H9 (cell line): ENCODE data around the gene SEMA4D. TPM values are rescaled to one million over a fixed set of nuclear protein-coding genes. Genes with fewer than 3 reads are reported as not detected.
"Not testable (repeated sequence)": the region's sequence is repeated elsewhere in the genome, so short reads cannot be mapped to it uniquely, and the experiment has no call there.

Experiments
- DNase-seq: peaks from one replicate; pipeline ENCODE4 v3.0.0-alpha.2; 2017
- H2AFZ ChIP-seq: one replicate; pipeline ENCODE4 v1.6.1; 2013; ENCODE audit warnings: mild to moderate bottlenecking, low read length, control low read depth, moderate library complexity
- H2AK5ac ChIP-seq: 2 replicates; pipeline ENCODE4 v1.6.1; 2013; ENCODE audit warnings: low read length, control low read depth, mixed read lengths; ENCODE audit not compliant: insufficient read length
- H2BK120ac ChIP-seq: one replicate; pipeline ENCODE4 v1.6.1; 2013; ENCODE audit warnings: low read depth, mild to moderate bottlenecking, low read length, control low read depth, inconsistent platforms; ENCODE audit not compliant: poor library complexity, severe bottlenecking
- H2BK12ac ChIP-seq: 2 replicates; pipeline ENCODE4 v1.6.1; 2013; ENCODE audit warnings: low read length, control low read depth, mixed read lengths, low read depth; ENCODE audit not compliant: insufficient read length
- H2BK15ac ChIP-seq: 2 replicates; pipeline ENCODE4 v1.6.1; 2013; ENCODE audit warnings: low read depth, low read length, control low read depth
- H2BK20ac ChIP-seq: one replicate; pipeline ENCODE4 v1.6.1; 2013; ENCODE audit warnings: low read depth, mild to moderate bottlenecking, low read length, control low read depth, inconsistent platforms; ENCODE audit not compliant: poor library complexity, severe bottlenecking
- H2BK5ac ChIP-seq: 2 replicates; pipeline ENCODE4 v1.6.1; 2013; ENCODE audit warnings: low read length, control low read depth, mixed read lengths; ENCODE audit not compliant: insufficient read length
- H3K14ac ChIP-seq: 2 replicates; pipeline ENCODE4 v1.6.1; 2013; ENCODE audit warnings: low read length, control low read depth; ENCODE audit not compliant: insufficient read depth
- H3K18ac ChIP-seq: 2 replicates; pipeline ENCODE4 v1.6.1; 2013; ENCODE audit warnings: low read depth, mild to moderate bottlenecking, mixed read lengths, low read length, control low read depth; ENCODE audit not compliant: insufficient read length
- H3K23ac ChIP-seq: 2 replicates; pipeline ENCODE4 v1.6.1; 2013; ENCODE audit warnings: low read length, control low read depth, mixed read lengths, low read depth; ENCODE audit not compliant: insufficient read length
- H3K23me2 ChIP-seq: 2 replicates; pipeline ENCODE4 v1.6.1; 2013; ENCODE audit warnings: low read depth, mild to moderate bottlenecking, mixed read lengths, low read length, control low read depth; ENCODE audit not compliant: insufficient read length, poor library complexity, severe bottlenecking
- H3K27ac ChIP-seq: 2 replicates; pipeline ENCODE4 v1.5.1; 2013; ENCODE audit warnings: low read length, control low read depth, mixed read lengths, low read depth; ENCODE audit not compliant: insufficient read length
- H3K27me3 ChIP-seq: 2 replicates; pipeline ENCODE4 v1.6.1; 2013; ENCODE audit warnings: low read length, control low read depth, inconsistent platforms; ENCODE audit not compliant: insufficient read depth
- H3K4ac ChIP-seq: 2 replicates; pipeline ENCODE4 v1.6.1; 2013; ENCODE audit warnings: low read depth, mild to moderate bottlenecking, control low read depth, inconsistent platforms, low read length, moderate library complexity
- H3K4me1 ChIP-seq: 2 replicates; pipeline ENCODE4 v1.6.1; 2013; ENCODE audit warnings: low read length, control low read depth, inconsistent platforms; ENCODE audit not compliant: insufficient read depth
- H3K4me2 ChIP-seq: 2 replicates; pipeline ENCODE4 v1.6.1; 2013; ENCODE audit warnings: low read length, control low read depth, mixed read lengths; ENCODE audit not compliant: insufficient read length, insufficient read depth
- H3K56ac ChIP-seq: 2 replicates; pipeline ENCODE4 v1.6.1; 2013; ENCODE audit warnings: low read depth, mild to moderate bottlenecking, mixed read lengths, low read length, control low read depth; ENCODE audit not compliant: insufficient read length
- H3K79me1 ChIP-seq: 2 replicates; pipeline ENCODE4 v1.6.1; 2013; ENCODE audit warnings: low read depth, mild to moderate bottlenecking, moderate library complexity, low read length, control low read depth, inconsistent platforms; ENCODE audit not compliant: insufficient read depth, poor library complexity, severe bottlenecking
- H3K79me2 ChIP-seq: 2 replicates; pipeline ENCODE4 v1.6.1; 2013; ENCODE audit warnings: low read length, control low read depth, inconsistent platforms; ENCODE audit not compliant: insufficient read depth
- H3K9ac ChIP-seq: 2 replicates; pipeline ENCODE4 v1.6.1; 2013; ENCODE audit warnings: low read length, control low read depth, mixed read lengths; ENCODE audit not compliant: insufficient read length; ENCODE audit errors: extremely low read depth
- H3K9me3 ChIP-seq: one replicate; pipeline ENCODE4 v1.6.1; 2013; ENCODE audit warnings: low read depth, low read length, inconsistent platforms; ENCODE audit not compliant: control insufficient read depth
- H3T11ph ChIP-seq: one replicate; pipeline ENCODE4 v1.6.1; 2013; ENCODE audit warnings: mild to moderate bottlenecking, low read length, control low read depth, inconsistent platforms
- H4K20me1 ChIP-seq: one replicate; pipeline ENCODE4 v1.6.1; 2013; ENCODE audit not compliant: control insufficient read depth, insufficient read length, insufficient read depth
- H4K5ac ChIP-seq: 2 replicates; pipeline ENCODE4 v1.6.1; 2013; ENCODE audit warnings: low read depth, mild to moderate bottlenecking, mixed read lengths, low read length, control low read depth; ENCODE audit not compliant: insufficient read length
- H4K8ac ChIP-seq: replicated peaks from 2 replicates; pipeline ENCODE4 v1.6.1; 2013; ENCODE audit warnings: low read length, control low read depth, mixed read lengths, low read depth; ENCODE audit not compliant: insufficient read length
- H4K91ac ChIP-seq: 2 replicates; pipeline ENCODE4 v1.6.1; 2013; ENCODE audit warnings: low read depth, mild to moderate bottlenecking, moderate library complexity, mixed read lengths, low read length, control low read depth; ENCODE audit not compliant: insufficient read length
- H3K27ac Mint-ChIP-seq, 3 experiments: 2 replicates in 2 of 3; 3 replicates in 1 of 3; pipeline ENCODE4 v1.8.0; 2020 to 2021; ENCODE audit warnings: mixed read lengths in 3 of 3, mild to moderate bottlenecking in 1 of 3, moderate library complexity in 1 of 3
- H3K27me3 Mint-ChIP-seq: 2 replicates; pipeline ENCODE4 v1.8.0; 2021; ENCODE audit warnings: low read depth, mild to moderate bottlenecking, moderate library complexity, mixed read lengths
- H3K36me3 Mint-ChIP-seq, 3 experiments: 2 replicates in 2 of 3; 3 replicates in 1 of 3; pipeline ENCODE4 v1.8.0; 2020 to 2021; ENCODE audit warnings: low read depth in 3 of 3, mixed read lengths in 3 of 3; ENCODE audit not compliant: insufficient read depth in 1 of 3
- H3K4me1 Mint-ChIP-seq, 2 experiments: 2 replicates each; pipeline ENCODE4 v1.8.0; 2020; ENCODE audit warnings: mixed read lengths in 2 of 2
- H3K4me3 Mint-ChIP-seq, 2 experiments: 2 replicates in 1 of 2; 3 replicates in 1 of 2; pipeline ENCODE4 v1.8.0; 2020 to 2021; ENCODE audit warnings: mild to moderate bottlenecking in 2 of 2, mixed read lengths in 2 of 2, moderate library complexity in 1 of 2
- H3K9me3 Mint-ChIP-seq, 2 experiments: 2 replicates in 1 of 2; 3 replicates in 1 of 2; pipeline ENCODE4 v1.8.0; 2020; ENCODE audit warnings: mild to moderate bottlenecking in 2 of 2, mixed read lengths in 2 of 2, moderate library complexity in 1 of 2
- WGBS: extraction: QIAGEN DNeasy Blood & Tissue Kit; methylation state at CpG from one replicate; pipeline ENCODE4 v1.1.7; 2013; ENCODE audit warnings: missing lambda C conversion rate, low lambda C conversion rate, mixed read lengths; ENCODE audit not compliant: insufficient read length; ENCODE audit errors: extremely low coverage; 5-methylcytosine and 5-hydroxymethylcytosine counted together
- total RNA-seq: library from RNA; stranded (reverse); gene quantifications from 2 replicates; pipeline ENCODE4 v1.2.1, GENCODE V29; 2021
- TF ChIP-seq, protein P1 (sequence below): fragments of 200-600 bp; sonication (generic); conservative IDR thresholded peaks from 3 replicates; pipeline ENCODE4 v1.8.0; 2021; ENCODE audit warnings: antibody characterized with exemption, mild to moderate bottlenecking

The SEMA4D gene
- total RNA-seq, 1 experiment from 2014 or later = 47.2 TPM

DNA sequence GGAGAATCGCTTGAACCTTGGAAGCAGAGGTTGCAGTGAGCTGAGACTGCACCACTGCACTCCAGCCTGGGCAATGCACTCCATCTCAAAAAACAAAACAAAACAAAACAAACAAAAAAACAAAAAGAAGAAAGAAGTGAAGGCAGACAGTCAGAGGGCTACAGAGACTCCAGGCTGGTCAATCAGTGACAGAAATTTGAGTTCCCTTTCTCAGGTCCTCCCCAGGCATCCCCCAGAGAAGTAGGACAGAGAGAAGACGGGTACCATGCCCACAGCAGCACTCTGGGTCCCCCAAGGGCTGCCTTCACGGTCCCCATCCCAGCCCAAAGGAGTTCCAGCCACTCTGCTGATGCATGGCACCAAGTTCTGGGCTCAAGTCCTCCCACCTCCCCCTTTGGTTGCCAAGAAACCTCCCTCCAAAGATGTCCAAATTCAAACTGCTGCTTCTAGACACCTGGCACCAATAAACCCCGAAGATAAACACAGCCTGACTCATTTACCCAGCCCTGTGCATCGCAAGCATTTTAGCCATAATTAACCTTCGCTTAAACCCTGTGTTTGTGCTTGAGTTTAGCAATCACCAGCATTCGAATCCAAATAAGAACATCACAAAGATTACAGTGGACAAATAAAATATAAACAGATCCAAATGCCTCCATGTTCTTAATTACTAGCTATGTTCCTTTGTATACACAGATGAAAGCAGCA, 24.0 kb downstream of the SEMA4D start:
- Histone ChIP-seq H3T11ph (no peak overlapping the region), H3K14ac (no peak overlapping the region), H2BK15ac (no peak overlapping the region), H2BK20ac (no peak overlapping the region), H3K9me3 (no peaks in the 10 kb centered on the region), H3K4ac (no peak overlapping the region), H3K4me2 (no peak overlapping the region), H4K5ac (no peak overlapping the region), H3K23ac (no peak overlapping the region), H3K27me3 (no peaks in the 10 kb centered on the region), H2AFZ (no peak overlapping the region), H3K23me2 (no peaks in the 10 kb centered on the region), H2BK5ac (no peak overlapping the region), H2AK5ac (no peak overlapping the region), H2BK12ac (no peak overlapping the region), H3K79me2 (peaks cover 12% of the 10 kb centered on the region; the same call in 1 of the 2 replicates), H4K91ac (no peak overlapping the region), H3K79me1 (no peaks in the 10 kb centered on the region), H3K4me1 (peaks cover 14% of the 10 kb centered on the region), H4K8ac (no peak overlapping the region), H3K56ac (no peak overlapping the region), H3K27ac (no peak overlapping the region), H3K9ac (no peak overlapping the region), H2BK120ac (no peak overlapping the region), H4K20me1 (no peaks in the 10 kb centered on the region), H3K18ac (no peak overlapping the region)
- Mint-ChIP-seq H3K4me1 (peaks cover 35 to 39% of the 10 kb centered on the region in 2 experiments), H3K9me3 (no peaks in the 10 kb centered on the region), H3K27ac (peak overlapping the region; percentile 9 to 65 (median 46); a peak in 3 of 7 replicates), H3K27me3 (no peaks in the 10 kb centered on the region), H3K4me3 (no peak overlapping the region), H3K36me3 (peaks cover 7 to 24% (median 22%) of the 10 kb centered on the region in 3 experiments; a peak in 6 of 7 replicates)
- TF ChIP-seq, protein P1, sequence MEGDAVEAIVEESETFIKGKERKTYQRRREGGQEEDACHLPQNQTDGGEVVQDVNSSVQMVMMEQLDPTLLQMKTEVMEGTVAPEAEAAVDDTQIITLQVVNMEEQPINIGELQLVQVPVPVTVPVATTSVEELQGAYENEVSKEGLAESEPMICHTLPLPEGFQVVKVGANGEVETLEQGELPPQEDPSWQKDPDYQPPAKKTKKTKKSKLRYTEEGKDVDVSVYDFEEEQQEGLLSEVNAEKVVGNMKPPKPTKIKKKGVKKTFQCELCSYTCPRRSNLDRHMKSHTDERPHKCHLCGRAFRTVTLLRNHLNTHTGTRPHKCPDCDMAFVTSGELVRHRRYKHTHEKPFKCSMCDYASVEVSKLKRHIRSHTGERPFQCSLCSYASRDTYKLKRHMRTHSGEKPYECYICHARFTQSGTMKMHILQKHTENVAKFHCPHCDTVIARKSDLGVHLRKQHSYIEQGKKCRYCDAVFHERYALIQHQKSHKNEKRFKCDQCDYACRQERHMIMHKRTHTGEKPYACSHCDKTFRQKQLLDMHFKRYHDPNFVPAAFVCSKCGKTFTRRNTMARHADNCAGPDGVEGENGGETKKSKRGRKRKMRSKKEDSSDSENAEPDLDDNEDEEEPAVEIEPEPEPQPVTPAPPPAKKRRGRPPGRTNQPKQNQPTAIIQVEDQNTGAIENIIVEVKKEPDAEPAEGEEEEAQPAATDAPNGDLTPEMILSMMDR = no peak
- no peak for DNase-seq
- WGBS = no CpG with 5 or more reads among the region's 7 CpGs

DNA sequence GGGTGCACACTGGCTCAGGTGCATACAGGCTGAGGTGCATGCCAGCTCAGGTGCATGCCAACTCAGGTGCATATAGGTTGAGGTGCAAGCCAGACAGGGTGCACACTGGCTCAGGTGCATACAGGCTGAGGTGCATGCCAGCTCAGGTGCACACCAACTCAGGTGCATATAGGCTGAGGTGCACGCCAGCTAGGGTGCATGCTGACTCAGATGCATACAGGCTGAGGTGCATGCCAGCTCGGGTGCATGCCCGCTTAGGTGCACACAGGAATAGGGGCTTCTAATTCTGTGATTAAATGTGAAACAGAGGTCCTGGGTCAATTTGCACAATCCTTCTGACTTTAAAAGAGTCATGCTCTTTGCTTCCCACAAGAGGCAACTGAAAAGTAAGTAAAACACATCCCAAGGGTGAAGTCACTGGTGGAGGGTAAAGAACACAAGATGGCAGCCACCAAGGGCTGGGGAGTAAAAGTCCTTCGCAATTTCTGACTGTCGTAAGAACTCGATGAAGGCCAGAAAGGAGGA, 26.1 kb downstream of the SEMA4D start:
- H3K9me3 ChIP-seq, H3K27me3 Mint-ChIP-seq, H2BK5ac ChIP-seq, H4K20me1 ChIP-seq, H4K91ac ChIP-seq, H2BK120ac ChIP-seq, H4K5ac ChIP-seq, H3T11ph ChIP-seq, H4K8ac ChIP-seq, H3K56ac ChIP-seq, H2AFZ ChIP-seq, H3K23me2 ChIP-seq, H3K4me2 ChIP-seq, H2AK5ac ChIP-seq, H3K27ac ChIP-seq, DNase-seq, H3K18ac ChIP-seq, H3K14ac ChIP-seq, H3K4me3 Mint-ChIP-seq, H3K23ac ChIP-seq, H2BK20ac ChIP-seq, H3K9ac ChIP-seq, H3K4ac ChIP-seq, H3K27me3 ChIP-seq, H2BK15ac ChIP-seq, H3K79me1 ChIP-seq, H2BK12ac ChIP-seq, H3K9me3 Mint-ChIP-seq: not testable (repeated sequence)
- peaks cover 40 to 43% of the 10 kb centered on the region in 2 experiments for H3K4me1 Mint-ChIP-seq
- Histone ChIP-seq H3K79me2 (peaks cover 18% of the 10 kb centered on the region; the same call in 1 of the 2 replicates), H3K4me1 (peaks cover 20% of the 10 kb centered on the region)
- peak overlapping the region in 1 of 3 experiments; percentile 75; a peak in 2 of 7 replicates for H3K27ac Mint-ChIP-seq
- no CpG with 5 or more reads among the region's 6 CpGs for WGBS
- H3K36me3 Mint-ChIP-seq = peaks cover 2 to 18% (median 10%) of the 10 kb centered on the region in 3 experiments; a peak in 5 of 7 replicates
